GM18499 (cell line): Measurements from ENCODE around the gene FNDC10.

ENCODE experiments used
- ATAC-seq: cut with Tn5 transposase; IDR thresholded peaks from one replicate; pipeline ENCODE4 v1.9.1; 2021; ENCODE audit warnings: moderate number of reproducible peaks; ENCODE audit not compliant: insufficient read depth, unreplicated experiment

FNDC10 gene

GRCh38 chr1:1628754-1629429, 29.0 kb upstream of the FNDC10 start:
- ATAC-seq, result no peak

- no peak for ATAC-seq
Measured at GRCh38 chr1:1627829-1628753, 28.2 kb upstream of the FNDC10 start.

- no peak for ATAC-seq
Measured at GRCh38 chr1:1627261-1627828, 27.4 kb upstream of the FNDC10 start.

- no peak for ATAC-seq
Measured at GRCh38 chr1:1626207-1627141, 26.5 kb upstream of the FNDC10 start.

GRCh38 chr1:1625824-1626206, 25.9 kb upstream of the FNDC10 start:
- no peak for ATAC-seq

- ATAC-seq, result no peak
Measured at GRCh38 chr1:1625404-1625775, 25.5 kb upstream of the FNDC10 start.

GRCh38 chr1:1624443-1625403, 24.8 kb upstream of the FNDC10 start:
- ATAC-seq, result no peak

- ATAC-seq, result no peak
Measured at GRCh38 chr1:1623631-1624442, 23.9 kb upstream of the FNDC10 start.

GRCh38 chr1:1623181-1623630, 23.3 kb upstream of the FNDC10 start:
- no peak for ATAC-seq

- ATAC-seq, result no peak
Measured at GRCh38 chr1:1622788-1623094, 22.8 kb upstream of the FNDC10 start.

- ATAC-seq, result no peak
Measured at GRCh38 chr1:1622010-1622787, 22.3 kb upstream of the FNDC10 start.

- no peak for ATAC-seq
Measured at GRCh38 chr1:1621173-1622009, 21.5 kb upstream of the FNDC10 start.

- ATAC-seq, result no peak
Measured at GRCh38 chr1:1620433-1621139, 20.7 kb upstream of the FNDC10 start.

GRCh38 chr1:1619917-1620361, 20.0 kb upstream of the FNDC10 start:
- ATAC-seq, result no peak

- no peak for ATAC-seq
Measured at GRCh38 chr1:1618396-1619068, 18.6 kb upstream of the FNDC10 start.

- ATAC-seq, result no peak
Measured at GRCh38 chr1:1617925-1618324, 18.0 kb upstream of the FNDC10 start.
